Tibial nerve (tissue), 4 donors: ENCODE measurements around the gene MUSK.
"Not testable (repeated sequence)": the region's sequence is repeated elsewhere in the genome, so short reads cannot be mapped to it uniquely, and the experiment has no call there.

Source experiments
- EP300 ChIP-seq, 2 donors: sonication (generic); formaldehyde crosslinking; IDR thresholded peaks; one replicate each; pipeline ENCODE4 v1.6.1; 2017; ENCODE audit warnings: antibody characterized with exemption in 2 of 2, mild to moderate bottlenecking in 1 of 2
- TF ChIP-seq, protein P1 (sequence below), 5 experiments: fragments of 200-600 bp in 3 of 5; fragments of 450-650 bp in 2 of 5; sonication (generic) in 3 of 5; IDR thresholded peaks; one replicate each; pipeline ENCODE4 v1.5.1; 2016 to 2019; ENCODE audit warnings: antibody characterized with exemption in 5 of 5, mild to moderate bottlenecking in 3 of 5, moderate library complexity in 2 of 5

DNA sequence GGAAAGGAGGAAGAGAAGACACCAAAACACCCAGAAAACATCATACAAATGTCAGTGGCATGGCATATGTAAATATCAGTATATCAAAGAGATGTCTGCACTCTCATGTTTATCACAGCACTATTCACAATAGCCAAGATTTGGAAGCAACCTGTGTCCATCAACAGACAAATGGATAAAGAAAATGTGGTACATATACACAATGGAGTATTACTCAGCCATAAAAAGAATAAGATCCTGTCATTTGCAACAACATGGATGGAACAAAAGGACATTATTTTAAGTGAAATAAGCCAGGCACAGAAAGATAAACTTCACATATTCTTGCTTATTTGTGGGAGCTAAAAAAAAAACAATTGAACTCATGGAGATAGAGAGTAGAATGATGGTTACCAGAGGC is 156.5 kb downstream of the MUSK start:
- TF ChIP-seq, protein P1, sequence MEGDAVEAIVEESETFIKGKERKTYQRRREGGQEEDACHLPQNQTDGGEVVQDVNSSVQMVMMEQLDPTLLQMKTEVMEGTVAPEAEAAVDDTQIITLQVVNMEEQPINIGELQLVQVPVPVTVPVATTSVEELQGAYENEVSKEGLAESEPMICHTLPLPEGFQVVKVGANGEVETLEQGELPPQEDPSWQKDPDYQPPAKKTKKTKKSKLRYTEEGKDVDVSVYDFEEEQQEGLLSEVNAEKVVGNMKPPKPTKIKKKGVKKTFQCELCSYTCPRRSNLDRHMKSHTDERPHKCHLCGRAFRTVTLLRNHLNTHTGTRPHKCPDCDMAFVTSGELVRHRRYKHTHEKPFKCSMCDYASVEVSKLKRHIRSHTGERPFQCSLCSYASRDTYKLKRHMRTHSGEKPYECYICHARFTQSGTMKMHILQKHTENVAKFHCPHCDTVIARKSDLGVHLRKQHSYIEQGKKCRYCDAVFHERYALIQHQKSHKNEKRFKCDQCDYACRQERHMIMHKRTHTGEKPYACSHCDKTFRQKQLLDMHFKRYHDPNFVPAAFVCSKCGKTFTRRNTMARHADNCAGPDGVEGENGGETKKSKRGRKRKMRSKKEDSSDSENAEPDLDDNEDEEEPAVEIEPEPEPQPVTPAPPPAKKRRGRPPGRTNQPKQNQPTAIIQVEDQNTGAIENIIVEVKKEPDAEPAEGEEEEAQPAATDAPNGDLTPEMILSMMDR (IDR thresholded peaks at IDR 0.05), result not testable (repeated sequence)
- TF ChIP-seq EP300 (IDR thresholded peaks at IDR 0.05), result not testable (repeated sequence)
